Esophagus squamous epithelium (tissue), 5 donors: ENCODE data around the gene COX6B1. TPM values are rescaled to one million over a fixed set of nuclear protein-coding genes. Genes with fewer than 3 reads are reported as not detected.

Experiments
- DNase-seq: peaks from one replicate; lab custom pipeline; 2025; lab: John Stamatoyannopoulos, UW
- H3K27ac ChIP-seq, 4 donors: fragments of 200-600 bp; sonication (generic); one replicate each; pipeline ENCODE4 v1.5.1; 2016 to 2019; ENCODE audit warnings: mild to moderate bottlenecking in 1 of 4
- H3K27me3 ChIP-seq, 4 donors: fragments of 200-600 bp; sonication (generic); 1 replicate in 3 of 4; 2 replicates in 1 of 4; pipeline versions ENCODE4 v1.5.1 to v1.6.0; 2017 to 2021; ENCODE audit warnings: antibody characterized with exemption in 1 of 4
- H3K36me3 ChIP-seq, 3 donors: fragments of 200-600 bp; sonication (generic); one replicate each; pipeline ENCODE4 v1.5.1; 2016 to 2019
- H3K4me1 ChIP-seq, 3 donors: fragments of 200-600 bp; sonication (generic); one replicate each; pipeline ENCODE4 v1.5.1; 2017 to 2019
- H3K4me3 ChIP-seq, 4 donors: fragments of 200-600 bp; sonication (generic); 1 replicate in 3 of 4; 2 replicates in 1 of 4; pipeline ENCODE4 v1.5.1; 2016 to 2019; ENCODE audit warnings: mild to moderate bottlenecking in 2 of 4, moderate library complexity in 1 of 4
- H3K9me3 ChIP-seq, 3 donors: fragments of 200-600 bp; sonication (generic); one replicate each; pipeline ENCODE4 v1.5.1; 2016 to 2019
- CTCF ChIP-seq, 6 experiments: fragments of 450-650 bp in 4 of 6; fragments of 200-600 bp in 2 of 6; sonication (generic) in 2 of 6; IDR thresholded peaks; one replicate each; pipeline ENCODE4 v1.5.1; 2016 to 2019; ENCODE audit warnings: antibody characterized with exemption in 6 of 6, mild to moderate bottlenecking in 4 of 6, moderate library complexity in 4 of 6
- POLR2A ChIP-seq, 4 donors: fragments of 450-650 bp; IDR thresholded peaks; one replicate each; pipeline ENCODE4 v1.6.1; 2017; ENCODE audit warnings: antibody characterized with exemption in 4 of 4, mild to moderate bottlenecking in 4 of 4, moderate library complexity in 3 of 4
- WGBS, 2 donors: methylation state at CpG; one replicate each; pipeline ENCODE4 v1.1.5; 2018; 5-methylcytosine and 5-hydroxymethylcytosine counted together
- intact Hi-C: fragments of 100-400 bp; cut with DNase I; formaldehyde crosslinking; loops from one replicate; pipeline ENCODE4 v1.15.0; 2022
- total RNA-seq, 4 donors: library from RNA; depleted of rRNA; stranded (reverse); fragments of >200 nt; gene quantifications; one replicate each; pipeline ENCODE4 v1.1.0, GENCODE V29; 2016
- donor health status: DM: yes; HTN: yes; CAD: no.

The COX6B1 gene
- total RNA-seq, 4 donors from 2014 or later: 582 to 942 (median 761) TPM

DNA sequence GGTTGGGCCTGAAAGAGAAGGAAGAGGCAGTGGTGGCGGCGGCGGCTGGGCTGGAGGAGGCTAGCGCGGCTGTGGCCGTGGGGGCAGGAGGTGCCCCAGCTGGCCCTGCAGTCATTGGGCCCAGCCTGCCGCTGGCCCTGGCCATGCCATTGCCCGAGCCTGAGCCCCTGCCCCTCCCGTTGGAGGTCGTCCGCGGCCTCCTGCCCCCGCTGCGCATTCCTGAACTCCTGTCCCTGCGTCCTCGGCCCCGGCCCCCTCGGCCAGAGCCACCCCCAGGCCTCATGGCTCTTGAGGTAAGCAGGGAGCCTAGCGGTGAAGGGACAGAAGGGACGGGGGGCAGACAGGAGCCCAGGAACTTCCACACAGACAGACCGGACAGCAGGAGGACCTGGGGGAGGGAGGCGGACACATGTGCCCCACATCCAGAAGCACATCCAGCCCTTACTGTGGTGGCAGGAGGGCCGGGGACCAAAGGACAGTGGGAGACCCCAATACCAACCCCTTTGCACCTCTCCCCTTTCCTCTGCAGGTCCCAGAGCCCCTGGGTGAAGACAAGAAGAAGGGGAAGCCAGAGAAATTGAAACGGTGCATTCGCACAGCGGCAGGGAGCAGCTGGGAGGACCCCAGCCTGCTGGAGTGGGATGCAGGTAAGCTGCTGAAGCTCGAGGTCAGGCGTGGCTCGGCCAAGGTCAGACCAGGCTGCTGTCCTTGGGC, 14.2 kb upstream of the COX6B1 start:
- 88 to 95% methylated on average over 6 to 10 of the region's 29 CpGs for WGBS, 2 donors
- Histone ChIP-seq H3K27ac (no peak overlapping the region), H3K27me3 (no peaks in the 10 kb centered on the region), H3K4me1 (peaks cover 9 to 19% (median 10%) of the 10 kb centered on the region in 3 donors), H3K4me3 (no peak overlapping the region), H3K9me3 (no peaks in the 10 kb centered on the region), H3K36me3 (peaks cover 23 to 87% (median 68%) of the 10 kb centered on the region in 3 donors)
- no peak for TF ChIP-seq POLR2A (IDR thresholded peaks at IDR 0.05)
- no peak for TF ChIP-seq CTCF (IDR thresholded peaks at IDR 0.05)
- intact Hi-C loops: no loop called here
- no peak for DNase-seq

DNA sequence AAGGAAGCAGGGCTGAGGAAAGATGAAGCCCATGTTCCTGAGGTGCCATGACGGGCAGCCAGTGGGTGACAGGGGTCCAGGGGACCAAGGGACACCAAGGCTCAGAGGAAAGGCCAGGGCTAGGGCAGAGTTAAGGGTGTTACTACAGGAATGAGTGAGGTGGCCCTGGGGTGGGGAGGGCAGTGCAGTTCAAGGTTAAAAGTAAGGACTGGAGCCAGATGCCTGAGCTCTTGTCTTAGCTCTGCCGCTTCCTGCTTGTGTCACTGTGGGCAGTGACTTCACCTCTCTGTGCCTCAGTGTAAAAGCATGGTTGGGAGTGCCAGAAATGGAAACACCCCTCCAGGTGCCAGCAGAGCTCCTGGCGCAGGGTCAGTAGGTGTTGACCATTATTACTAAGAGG, 11.5 kb upstream of the COX6B1 start:
- Histone ChIP-seq H3K36me3 (peaks cover 17 to 69% (median 54%) of the 10 kb centered on the region in 3 donors), H3K4me1 (peaks cover 0 to 3% (median 1%) of the 10 kb centered on the region in 3 donors), H3K4me3 (no peak overlapping the region), H3K27ac (no peak overlapping the region), H3K9me3 (no peaks in the 10 kb centered on the region), H3K27me3 (no peaks in the 10 kb centered on the region)
- no peak for DNase-seq
- intact Hi-C loops: no loop called here
- no peak for TF ChIP-seq POLR2A (IDR thresholded peaks at IDR 0.05)
- WGBS, 2 donors: 94 to 97% methylated on average over 2 to 3 of the region's 3 CpGs

DNA sequence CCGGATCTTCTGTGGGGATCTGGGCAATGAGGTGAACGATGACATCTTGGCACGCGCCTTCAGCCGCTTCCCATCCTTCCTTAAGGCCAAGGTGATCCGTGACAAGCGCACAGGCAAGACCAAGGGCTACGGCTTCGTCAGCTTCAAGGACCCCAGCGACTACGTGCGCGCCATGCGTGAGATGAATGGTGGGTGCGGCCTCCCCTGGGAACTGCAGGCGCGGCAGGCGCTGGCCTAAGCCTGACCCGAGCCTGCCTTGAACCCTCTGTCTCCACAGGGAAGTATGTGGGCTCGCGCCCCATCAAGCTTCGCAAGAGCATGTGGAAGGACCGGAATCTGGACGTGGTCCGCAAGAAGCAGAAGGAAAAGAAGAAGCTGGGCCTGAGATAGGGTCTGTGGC, 11.0 kb upstream of the COX6B1 start:
- no peak for DNase-seq
- TF ChIP-seq POLR2A (IDR thresholded peaks at IDR 0.05): no peak
- TF ChIP-seq CTCF (IDR thresholded peaks at IDR 0.05): no peak
- Histone ChIP-seq H3K36me3 (peaks cover 16 to 64% (median 50%) of the 10 kb centered on the region in 3 donors), H3K27ac (no peak overlapping the region), H3K9me3 (no peaks in the 10 kb centered on the region), H3K4me1 (peaks cover 2 to 8% (median 4%) of the 10 kb centered on the region in 3 donors), H3K27me3 (no peaks in the 10 kb centered on the region), H3K4me3 (no peak overlapping the region)
- intact Hi-C loops: no loop called here
- 91 to 92% methylated on average over 10 to 11 of the region's 25 CpGs for WGBS, 2 donors

- H3K4me1 ChIP-seq: peaks cover 10 to 29% (median 15%) of the 10 kb centered on the region in 3 donors
- DNase-seq: no peak
- TF ChIP-seq CTCF (IDR thresholded peaks at IDR 0.05) (no peak), POLR2A (IDR thresholded peaks at IDR 0.05) (no peak)
- intact Hi-C loops: no loop called here
- H3K4me3 ChIP-seq: no peak overlapping the region
- H3K9me3 ChIP-seq: no peaks in the 10 kb centered on the region
- peaks cover 13 to 43% (median 33%) of the 10 kb centered on the region in 3 donors for H3K36me3 ChIP-seq
- no peak overlapping the region for H3K27ac ChIP-seq
- no peaks in the 10 kb centered on the region for H3K27me3 ChIP-seq
- 43 to 64% methylated on average over 4 of the region's 6 CpGs for WGBS, 2 donors
Measured at GRCh38 chr19:35639321-35639639, 8.8 kb upstream of the COX6B1 start.

DNA sequence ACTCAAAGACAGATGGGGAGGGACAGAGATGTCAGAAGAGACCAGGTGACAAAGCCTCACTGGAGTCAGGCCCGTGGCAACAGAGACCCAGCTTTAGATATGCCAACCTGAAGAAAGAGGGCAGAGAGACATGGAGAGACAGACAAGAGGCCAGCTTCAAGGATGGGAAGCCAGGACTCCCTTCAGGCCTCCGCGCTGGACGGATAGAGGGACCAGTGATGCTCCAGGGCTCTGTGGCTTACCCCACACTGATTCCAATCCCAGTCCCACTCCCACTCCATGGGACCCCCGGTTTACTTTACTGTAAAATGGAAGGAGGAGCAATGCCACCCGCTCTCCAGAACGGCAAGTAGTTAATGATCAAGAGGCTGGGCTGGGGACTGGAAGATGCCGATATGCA, 8.3 kb upstream of the COX6B1 start:
- Histone ChIP-seq H3K27ac (no peak overlapping the region), H3K4me1 (peaks cover 10 to 33% (median 18%) of the 10 kb centered on the region in 3 donors), H3K36me3 (peaks cover 13 to 37% (median 27%) of the 10 kb centered on the region in 3 donors), H3K4me3 (no peak overlapping the region), H3K27me3 (no peaks in the 10 kb centered on the region), H3K9me3 (no peaks in the 10 kb centered on the region)
- TF ChIP-seq POLR2A (IDR thresholded peaks at IDR 0.05): no peak
- no peak for TF ChIP-seq CTCF (IDR thresholded peaks at IDR 0.05)
- 78 to 86% methylated on average over 8 of the region's 8 CpGs for WGBS, 2 donors
- DNase-seq: no peak
- intact Hi-C loops: no loop called here
